Natural killer cell (primary cell): ENCODE data around the gene ADCY2. TPM values are rescaled to one million over a fixed set of nuclear protein-coding genes. Genes with fewer than 3 reads are reported as not detected.

Experiments
- ATAC-seq, 3 donors: fragments of 150-1000 bp in 2 of 3; fragments of 200-7000 bp in 1 of 3; cut with Tn5 transposase; 1 replicate in 1 of 3; 2 replicates in 2 of 3; pipeline ENCODE4 v1.10.0; 2021; ENCODE audit warnings: mild to moderate bottlenecking in 2 of 3, moderate library complexity in 2 of 3
- DNase-seq, 2 donors: peaks; one replicate each; pipeline versions ENCODE4 v3.0.0 to v3.0.0-alpha.2; 2013 to 2021; ENCODE audit warnings: mixed read lengths in 1 of 2
- H3K27ac ChIP-seq: one replicate; pipeline ENCODE4 v1.5.1; 2013; ENCODE audit warnings: mild to moderate bottlenecking, low read length
- H3K27me3 ChIP-seq: one replicate; pipeline ENCODE4 v1.6.1; 2013; ENCODE audit warnings: low read length; ENCODE audit not compliant: control insufficient read depth, insufficient read depth
- H3K36me3 ChIP-seq: one replicate; pipeline ENCODE4 v1.6.1; 2013; ENCODE audit warnings: low read length; ENCODE audit not compliant: control insufficient read depth, insufficient read depth
- H3K4me1 ChIP-seq: one replicate; pipeline ENCODE4 v1.6.1; 2013; ENCODE audit warnings: low read length; ENCODE audit not compliant: control insufficient read depth, insufficient read depth
- H3K4me3 ChIP-seq: one replicate; pipeline ENCODE4 v1.5.1; 2013; ENCODE audit warnings: low read length
- H3K9me3 ChIP-seq: one replicate; pipeline ENCODE4 v1.6.1; 2013; ENCODE audit warnings: low read length; ENCODE audit not compliant: control insufficient read depth, insufficient read depth
- H3K27ac Mint-ChIP-seq, 2 donors: one replicate each; pipeline ENCODE4 v1.8.0; 2022; ENCODE audit warnings: mild to moderate bottlenecking in 2 of 2, mixed read lengths in 2 of 2, moderate library complexity in 1 of 2
- H3K27me3 Mint-ChIP-seq, 2 donors: one replicate each; pipeline ENCODE4 v1.8.0; 2022; ENCODE audit warnings: low read depth in 2 of 2, mixed read lengths in 2 of 2
- H3K36me3 Mint-ChIP-seq: one replicate; pipeline ENCODE4 v1.8.0; 2022; ENCODE audit warnings: mixed read lengths
- H3K4me1 Mint-ChIP-seq, 2 donors: one replicate each; pipeline ENCODE4 v1.8.0; 2022; ENCODE audit warnings: mixed read lengths in 2 of 2
- H3K4me3 Mint-ChIP-seq: one replicate; pipeline ENCODE4 v1.8.0; 2022; ENCODE audit warnings: mild to moderate bottlenecking, moderate library complexity, mixed read lengths
- H3K9me3 Mint-ChIP-seq, 2 donors: one replicate each; pipeline ENCODE4 v1.8.0; 2022; ENCODE audit warnings: mixed read lengths in 2 of 2
- WGBS: methylation state at CpG from one replicate; pipeline ENCODE4 v1.1.7; 2013; ENCODE audit warnings: missing lambda C conversion rate; ENCODE audit not compliant: insufficient coverage; 5-methylcytosine and 5-hydroxymethylcytosine counted together
- intact Hi-C: fragments of 100-400 bp; cut with micrococcal nuclease; formaldehyde crosslinking; loops from one replicate; pipeline ENCODE4 v1.14.2; 2022
- total RNA-seq, 4 donors: library from RNA; stranded (reverse); fragments of 120-200 nt in 1 of 4; gene quantifications; one replicate each; pipeline versions ENCODE4 v1.2.3 to v1.2.4, GENCODE V29; 2013 to 2022
- TF ChIP-seq, protein P1 (sequence below): fragments of 200-600 bp; IDR thresholded peaks from one replicate; pipeline ENCODE4 v1.8.0; 2022; ENCODE audit warnings: antibody characterized with exemption

The ADCY2 gene
- total RNA-seq, 3 donors from 2014 or later (not counting 1 experiment from before 2014, with no cell fraction given) = not detected

DNA sequence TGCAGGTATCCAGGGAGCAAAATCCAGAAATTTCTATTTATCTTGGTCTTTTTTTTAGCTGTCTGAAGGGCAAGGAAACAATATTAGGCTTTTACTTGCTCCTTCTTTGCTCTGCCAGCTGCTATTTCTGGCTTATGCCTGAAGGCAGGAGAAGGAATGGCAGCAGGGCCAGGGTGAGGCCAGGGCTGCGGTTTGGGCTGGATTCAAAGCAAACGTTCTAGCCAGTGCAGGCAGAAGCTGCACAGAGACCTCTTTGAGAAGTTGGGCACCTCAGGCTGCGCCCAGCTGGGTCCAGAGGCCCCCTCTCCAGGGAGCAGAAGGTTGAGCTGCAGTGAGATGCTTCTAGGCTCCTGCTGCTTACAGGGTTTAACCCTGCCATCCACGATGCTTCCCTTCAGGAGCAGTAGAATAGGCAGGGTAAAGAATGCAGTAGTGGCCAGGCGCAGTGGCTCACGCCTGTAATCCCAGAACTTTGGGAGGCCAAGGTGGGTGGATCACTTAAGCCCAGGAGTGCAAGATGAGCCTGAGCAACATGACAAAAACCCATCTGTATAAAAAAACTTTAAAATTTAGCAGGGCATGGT is 201.2 kb downstream of the ADCY2 start:
- Histone ChIP-seq H3K36me3 (no peaks in the 10 kb centered on the region), H3K4me3 (no peak overlapping the region), H3K27me3 (no peaks in the 10 kb centered on the region), H3K4me1 (no peaks in the 10 kb centered on the region), H3K9me3 (no peaks in the 10 kb centered on the region), H3K27ac (no peak overlapping the region)
- Mint-ChIP-seq H3K4me3 (no peak overlapping the region), H3K36me3 (no peaks in the 10 kb centered on the region), H3K27ac (no peak overlapping the region), H3K4me1 (no peaks in the 10 kb centered on the region), H3K9me3 (peaks cover 9 to 11% of the 10 kb centered on the region in 2 donors), H3K27me3 (no peaks in the 10 kb centered on the region)
- DNase-seq = no peak
- TF ChIP-seq, protein P1, sequence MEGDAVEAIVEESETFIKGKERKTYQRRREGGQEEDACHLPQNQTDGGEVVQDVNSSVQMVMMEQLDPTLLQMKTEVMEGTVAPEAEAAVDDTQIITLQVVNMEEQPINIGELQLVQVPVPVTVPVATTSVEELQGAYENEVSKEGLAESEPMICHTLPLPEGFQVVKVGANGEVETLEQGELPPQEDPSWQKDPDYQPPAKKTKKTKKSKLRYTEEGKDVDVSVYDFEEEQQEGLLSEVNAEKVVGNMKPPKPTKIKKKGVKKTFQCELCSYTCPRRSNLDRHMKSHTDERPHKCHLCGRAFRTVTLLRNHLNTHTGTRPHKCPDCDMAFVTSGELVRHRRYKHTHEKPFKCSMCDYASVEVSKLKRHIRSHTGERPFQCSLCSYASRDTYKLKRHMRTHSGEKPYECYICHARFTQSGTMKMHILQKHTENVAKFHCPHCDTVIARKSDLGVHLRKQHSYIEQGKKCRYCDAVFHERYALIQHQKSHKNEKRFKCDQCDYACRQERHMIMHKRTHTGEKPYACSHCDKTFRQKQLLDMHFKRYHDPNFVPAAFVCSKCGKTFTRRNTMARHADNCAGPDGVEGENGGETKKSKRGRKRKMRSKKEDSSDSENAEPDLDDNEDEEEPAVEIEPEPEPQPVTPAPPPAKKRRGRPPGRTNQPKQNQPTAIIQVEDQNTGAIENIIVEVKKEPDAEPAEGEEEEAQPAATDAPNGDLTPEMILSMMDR = no peak
- ATAC-seq = no peak
- 75% methylated on average over 6 of the region's 6 CpGs for WGBS
- intact Hi-C loops = no loop called here

- Mint-ChIP-seq H3K9me3 (peaks cover 5 to 14% of the 10 kb centered on the region in 2 donors), H3K27ac (no peak overlapping the region), H3K4me1 (no peaks in the 10 kb centered on the region), H3K4me3 (no peak overlapping the region), H3K27me3 (no peaks in the 10 kb centered on the region), H3K36me3 (no peaks in the 10 kb centered on the region)
- TF ChIP-seq, protein P1 = no peak
- Histone ChIP-seq H3K27me3 (no peaks in the 10 kb centered on the region), H3K4me1 (no peaks in the 10 kb centered on the region), H3K9me3 (peaks cover 9% of the 10 kb centered on the region), H3K27ac (no peak overlapping the region), H3K36me3 (no peaks in the 10 kb centered on the region), H3K4me3 (no peak overlapping the region)
- intact Hi-C loops = no loop called here
- ATAC-seq = no peak
- 67% methylated on average over 4 of the region's 4 CpGs for WGBS
- DNase-seq = no peak
These were observed 211.0 kb downstream of the ADCY2 start for GRCh38 chr5:7606840-7607465.

DNA sequence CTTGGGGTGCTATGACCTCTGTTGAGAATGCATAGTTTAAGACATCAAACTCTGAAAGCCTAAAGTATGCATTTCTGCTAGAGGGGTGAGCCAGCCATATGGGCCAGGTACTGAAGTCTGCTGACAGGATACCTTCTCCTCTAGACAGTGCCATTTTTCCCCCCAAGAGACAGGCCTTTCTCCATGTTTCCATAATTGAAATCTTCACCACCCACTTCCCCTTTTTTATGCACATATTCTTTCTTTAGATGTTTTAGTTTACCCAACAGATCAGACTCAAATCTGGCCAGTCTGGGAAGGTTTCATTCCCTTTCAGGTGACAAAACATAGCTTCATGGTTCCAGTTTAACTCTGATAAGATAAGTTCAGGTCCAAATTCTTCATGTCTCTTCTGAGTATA is 212.8 kb downstream of the ADCY2 start:
- DNase-seq (no peak), ATAC-seq (no peak)
- H3K36me3 Mint-ChIP-seq = no peaks in the 10 kb centered on the region

More for the DNA sequence above, 212.8 kb downstream of the ADCY2 start:
- H3K27ac Mint-ChIP-seq = no peak overlapping the region
- TF ChIP-seq, protein P1 = no peak
- no peaks in the 10 kb centered on the region for H3K27me3 Mint-ChIP-seq
- peaks cover 5 to 14% of the 10 kb centered on the region in 2 donors for H3K9me3 Mint-ChIP-seq
- no peaks in the 10 kb centered on the region for H3K4me1 Mint-ChIP-seq
- Histone ChIP-seq H3K36me3 (no peaks in the 10 kb centered on the region), H3K27me3 (no peaks in the 10 kb centered on the region), H3K4me1 (no peaks in the 10 kb centered on the region), H3K27ac (no peak overlapping the region), H3K9me3 (peaks cover 2% of the 10 kb centered on the region), H3K4me3 (no peak overlapping the region)
- intact Hi-C loops = no loop called here
- H3K4me3 Mint-ChIP-seq = no peak overlapping the region
